DOHH2 (cell line): Measurements from ENCODE around the gene WNT3A.

Experiments
- H3F3A ChIP-seq: fragments of 200-600 bp; sonication (generic), shearing (Covaris generic); 2 replicates; pipeline ENCODE4 v1.6.0; 2016; ENCODE audit warnings: antibody characterized with exemption, mild to moderate bottlenecking; ENCODE audit not compliant: control insufficient read depth, insufficient read depth
- H3K27ac ChIP-seq: fragments of 200-600 bp; sonication (generic); 2 replicates; pipeline ENCODE4 v1.5.1; 2014; ENCODE audit warnings: low read depth, mild to moderate bottlenecking, low read length, moderate library complexity
- H3K27me3 ChIP-seq: fragments of 200-600 bp; sonication (generic); 2 replicates; pipeline ENCODE4 v1.6.1; 2014; ENCODE audit warnings: mild to moderate bottlenecking, low read length, mixed read lengths; ENCODE audit not compliant: control insufficient read depth
- H3K36me3 ChIP-seq: fragments of 200-600 bp; sonication (generic); 2 replicates; pipeline ENCODE4 v1.6.1; 2014; ENCODE audit warnings: mild to moderate bottlenecking, low read length, moderate library complexity, mixed read lengths; ENCODE audit not compliant: control insufficient read depth
- H3K4me1 ChIP-seq: fragments of 200-600 bp; sonication (generic); 2 replicates; pipeline ENCODE4 v1.6.1; 2014; ENCODE audit warnings: mild to moderate bottlenecking, low read length, mixed read lengths; ENCODE audit not compliant: control insufficient read depth
- H3K4me2 ChIP-seq: fragments of 200-600 bp; sonication (generic); 2 replicates; pipeline ENCODE4 v1.6.0; 2014; ENCODE audit warnings: mild to moderate bottlenecking, low read length, moderate library complexity
- H3K4me3 ChIP-seq: fragments of 200-600 bp; sonication (generic); 2 replicates; pipeline ENCODE4 v1.5.1; 2014; ENCODE audit warnings: mild to moderate bottlenecking, low read length, mixed read lengths
- H3K79me2 ChIP-seq: fragments of 200-600 bp; sonication (generic); 2 replicates; pipeline ENCODE4 v1.6.1; 2014; ENCODE audit warnings: mild to moderate bottlenecking, low read length, mixed read lengths; ENCODE audit not compliant: control insufficient read depth
- H3K9me2 ChIP-seq: fragments of 200-600 bp; sonication (generic); replicated peaks from 2 replicates; pipeline ENCODE4 v1.6.1; 2014; ENCODE audit warnings: mild to moderate bottlenecking, low read length, mixed read lengths; ENCODE audit not compliant: control insufficient read depth
- H3K9me3 ChIP-seq: fragments of 200-600 bp; sonication (generic); 2 replicates; pipeline ENCODE4 v1.6.1; 2014; ENCODE audit warnings: antibody characterized with exemption, low read length, mixed read lengths; ENCODE audit not compliant: control insufficient read depth, insufficient read depth
- H4K20me1 ChIP-seq: fragments of 200-600 bp; sonication (generic); 2 replicates; pipeline ENCODE4 v1.6.0; 2014; ENCODE audit warnings: low read depth, mild to moderate bottlenecking, antibody characterized with exemption, low read length, moderate library complexity; ENCODE audit not compliant: control insufficient read depth, insufficient read depth
- EZH2phosphoT487 ChIP-seq: fragments of 200-600 bp; sonication (generic); IDR thresholded peaks from 2 replicates; pipeline ENCODE4 v1.6.1; 2017; ENCODE audit warnings: borderline replicate concordance, mild to moderate bottlenecking, antibody characterized with exemption, low read length, moderate library complexity, mixed read lengths
- TF ChIP-seq, protein P1 (sequence below): fragments of 200-600 bp; sonication (generic); IDR thresholded peaks from one replicate; pipeline ENCODE4 v1.5.1; 2014; ENCODE audit warnings: antibody characterized with exemption, mild to moderate bottlenecking, low read depth, low read length; ENCODE audit not compliant: poor library complexity, severe bottlenecking

WNT3A gene

DNA sequence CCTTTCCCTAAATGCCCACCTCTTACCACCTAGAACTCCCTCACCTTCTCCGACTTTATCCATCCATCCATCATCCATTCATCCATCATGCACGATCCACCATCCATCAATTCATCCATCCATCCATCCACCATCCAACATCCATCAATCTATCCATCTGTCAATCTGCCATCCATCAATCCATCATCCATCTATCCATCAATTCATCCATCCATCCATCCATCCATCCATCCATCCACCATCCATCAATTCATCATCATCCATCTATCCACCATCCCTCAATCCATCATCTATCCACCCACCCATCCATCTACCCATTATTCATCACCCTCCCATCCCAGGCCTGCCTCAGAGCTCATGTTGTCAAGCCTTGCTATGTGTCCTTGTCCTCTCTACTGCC is 34.5 kb downstream of the WNT3A start:
- TF ChIP-seq, protein P1, sequence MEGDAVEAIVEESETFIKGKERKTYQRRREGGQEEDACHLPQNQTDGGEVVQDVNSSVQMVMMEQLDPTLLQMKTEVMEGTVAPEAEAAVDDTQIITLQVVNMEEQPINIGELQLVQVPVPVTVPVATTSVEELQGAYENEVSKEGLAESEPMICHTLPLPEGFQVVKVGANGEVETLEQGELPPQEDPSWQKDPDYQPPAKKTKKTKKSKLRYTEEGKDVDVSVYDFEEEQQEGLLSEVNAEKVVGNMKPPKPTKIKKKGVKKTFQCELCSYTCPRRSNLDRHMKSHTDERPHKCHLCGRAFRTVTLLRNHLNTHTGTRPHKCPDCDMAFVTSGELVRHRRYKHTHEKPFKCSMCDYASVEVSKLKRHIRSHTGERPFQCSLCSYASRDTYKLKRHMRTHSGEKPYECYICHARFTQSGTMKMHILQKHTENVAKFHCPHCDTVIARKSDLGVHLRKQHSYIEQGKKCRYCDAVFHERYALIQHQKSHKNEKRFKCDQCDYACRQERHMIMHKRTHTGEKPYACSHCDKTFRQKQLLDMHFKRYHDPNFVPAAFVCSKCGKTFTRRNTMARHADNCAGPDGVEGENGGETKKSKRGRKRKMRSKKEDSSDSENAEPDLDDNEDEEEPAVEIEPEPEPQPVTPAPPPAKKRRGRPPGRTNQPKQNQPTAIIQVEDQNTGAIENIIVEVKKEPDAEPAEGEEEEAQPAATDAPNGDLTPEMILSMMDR, result no peak
- TF ChIP-seq EZH2phosphoT487, result no peak
- no peaks in the 10 kb centered on the region for H4K20me1 ChIP-seq
- no peak overlapping the region for H3K4me3 ChIP-seq
- H3K4me1 ChIP-seq, result no peaks in the 10 kb centered on the region
- no peaks in the 10 kb centered on the region for H3K9me2 ChIP-seq
- H3K27ac ChIP-seq, result no peak overlapping the region
- no peaks in the 10 kb centered on the region for H3F3A ChIP-seq
- peaks cover 8% of the 10 kb centered on the region for H3K27me3 ChIP-seq
- no peaks in the 10 kb centered on the region for H3K9me3 ChIP-seq
- H3K36me3 ChIP-seq, result no peaks in the 10 kb centered on the region
- H3K79me2 ChIP-seq, result no peaks in the 10 kb centered on the region
- H3K4me2 ChIP-seq, result no peak overlapping the region

DNA sequence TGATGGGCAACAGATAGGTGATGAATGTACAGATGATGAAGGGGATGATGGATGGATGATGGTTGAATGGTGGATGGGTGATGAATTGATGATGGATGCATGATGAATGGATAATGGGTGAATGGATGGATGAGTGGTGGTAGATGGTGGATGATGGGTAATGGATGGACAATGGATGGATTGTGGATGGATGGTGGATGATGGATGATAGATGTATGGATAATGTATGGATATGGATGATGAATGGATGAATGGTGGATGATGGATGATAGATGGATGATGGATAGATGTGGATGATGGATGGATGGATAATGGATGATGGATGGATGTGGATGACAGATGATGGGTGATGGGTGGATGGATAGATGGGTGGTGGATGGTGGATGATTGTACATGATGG is 35.7 kb downstream of the WNT3A start:
- Histone ChIP-seq H3K4me3 (no peak overlapping the region), H3K9me2 (no peaks in the 10 kb centered on the region), H3F3A (no peaks in the 10 kb centered on the region), H3K27ac (no peak overlapping the region), H3K4me2 (no peak overlapping the region), H3K9me3 (no peaks in the 10 kb centered on the region), H3K36me3 (no peaks in the 10 kb centered on the region), H3K79me2 (no peaks in the 10 kb centered on the region), H4K20me1 (no peaks in the 10 kb centered on the region), H3K4me1 (no peaks in the 10 kb centered on the region), H3K27me3 (peaks cover 8% of the 10 kb centered on the region)
- TF ChIP-seq, protein P1, result no peak
- TF ChIP-seq EZH2phosphoT487, result no peak

DNA sequence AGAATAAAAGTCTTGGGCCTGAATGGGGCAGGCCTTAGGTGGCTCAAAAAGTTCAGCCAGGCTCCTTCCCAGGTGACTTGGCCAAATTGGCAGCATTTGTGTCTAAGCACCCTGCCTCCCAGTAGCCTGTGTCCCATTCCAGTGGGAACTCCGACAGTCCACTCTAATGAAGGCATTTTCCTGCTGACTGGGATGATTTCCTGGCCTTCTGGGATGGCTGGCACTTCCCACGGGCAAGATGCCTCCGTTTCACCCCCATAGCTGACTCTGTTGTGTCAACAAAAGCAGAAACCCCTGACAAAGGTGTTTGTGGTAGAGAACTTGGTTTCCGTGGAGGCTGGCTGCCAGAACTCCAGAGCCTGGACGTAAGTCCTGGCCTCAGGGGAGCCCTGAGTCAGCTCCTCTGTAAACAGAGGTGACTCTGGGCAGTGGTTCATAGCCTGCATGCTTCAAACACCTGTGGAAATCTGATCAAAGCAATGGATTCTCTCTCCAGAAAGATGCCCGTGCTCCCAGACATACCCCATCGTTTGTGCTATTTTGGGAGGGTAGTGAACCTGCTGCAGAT is 36.6 kb downstream of the WNT3A start:
- no peak overlapping the region for H3K4me2 ChIP-seq

More for the DNA sequence above, 36.6 kb downstream of the WNT3A start:
- H3K27me3 ChIP-seq, result peaks cover 8% of the 10 kb centered on the region
- H3K4me3 ChIP-seq, result no peak overlapping the region
- no peaks in the 10 kb centered on the region for H3K4me1 ChIP-seq
- H3K79me2 ChIP-seq, result no peaks in the 10 kb centered on the region
- H3K9me3 ChIP-seq, result no peaks in the 10 kb centered on the region
- no peak overlapping the region for H3K27ac ChIP-seq
- no peaks in the 10 kb centered on the region for H4K20me1 ChIP-seq
- no peaks in the 10 kb centered on the region for H3F3A ChIP-seq
- no peaks in the 10 kb centered on the region for H3K36me3 ChIP-seq
- no peaks in the 10 kb centered on the region for H3K9me2 ChIP-seq
- TF ChIP-seq EZH2phosphoT487, result no peak
- TF ChIP-seq, protein P1, result no peak
